DND-41 (cell line): ENCODE measurements around the gene MROH7.

Source experiments
- ATAC-seq: fragments of 200-7000 bp; cut with Tn5 transposase; 3 replicates; pipeline ENCODE4 v1.9.1; 2021; ENCODE audit warnings: low read depth; ENCODE audit not compliant: insufficient read depth
- DNase-seq: peaks from one replicate; pipeline ENCODE4 v3.0.0-alpha.2; 2020
- H2AFZ ChIP-seq: 2 replicates; pipeline ENCODE4 v1.6.0; 2012; ENCODE audit warnings: low read depth, low read length
- H3K27ac ChIP-seq: 2 replicates; pipeline ENCODE4 v1.5.1; 2012; ENCODE audit warnings: low read length, inconsistent platforms
- H3K27me3 ChIP-seq: fragments of 200-600 bp; sonication (generic); 2 replicates; pipeline ENCODE4 v1.6.0; 2012; ENCODE audit warnings: low read length, mild to moderate bottlenecking, inconsistent platforms; ENCODE audit not compliant: insufficient read depth, poor library complexity
- H3K36me3 ChIP-seq: 2 replicates; pipeline ENCODE4 v1.5.1; 2012; ENCODE audit warnings: low read length, inconsistent platforms; ENCODE audit not compliant: insufficient read depth
- H3K4me1 ChIP-seq: 2 replicates; pipeline ENCODE4 v1.5.1; 2012; ENCODE audit warnings: mild to moderate bottlenecking, low read length; ENCODE audit not compliant: insufficient read depth
- H3K4me2 ChIP-seq: 2 replicates; pipeline ENCODE4 v1.6.0; 2012; ENCODE audit warnings: mild to moderate bottlenecking, moderate library complexity, low read length, inconsistent platforms; ENCODE audit not compliant: insufficient read depth
- H3K4me3 ChIP-seq, 2 experiments: fragments of 200-600 bp in 1 of 2; shearing (Covaris generic) in 1 of 2; 2 replicates each; pipeline ENCODE4 v1.5.1; 2012 to 2016; ENCODE audit warnings: inconsistent platforms in 2 of 2, low read length in 2 of 2, mild to moderate bottlenecking in 2 of 2, low read depth in 1 of 2, moderate library complexity in 1 of 2
- H3K79me2 ChIP-seq: 2 replicates; pipeline ENCODE4 v1.6.0; 2012; ENCODE audit warnings: low read length, inconsistent platforms; ENCODE audit not compliant: insufficient read depth
- H3K9ac ChIP-seq: 2 replicates; pipeline ENCODE4 v1.6.0; 2012; ENCODE audit warnings: low read depth, mild to moderate bottlenecking, inconsistent platforms, low read length, moderate library complexity
- H3K9me3 ChIP-seq: 2 replicates; pipeline ENCODE4 v1.5.1; 2012; ENCODE audit warnings: low read length, moderate library complexity, mild to moderate bottlenecking, inconsistent platforms; ENCODE audit not compliant: insufficient read depth, severe bottlenecking
- H4K20me1 ChIP-seq: 2 replicates; pipeline ENCODE4 v1.6.0; 2012; ENCODE audit warnings: low read length; ENCODE audit not compliant: insufficient read depth
- CTCF ChIP-seq: IDR thresholded peaks from 2 replicates; pipeline ENCODE4 v1.5.1; 2012; ENCODE audit warnings: borderline replicate concordance, low read length, moderate library complexity, mild to moderate bottlenecking; ENCODE audit not compliant: poor library complexity, severe bottlenecking; ENCODE audit errors: extremely low read depth
- EZH2 ChIP-seq: IDR thresholded peaks from 3 replicates; pipeline ENCODE4 v1.6.1; 2012; ENCODE audit warnings: borderline replicate concordance, low read depth, mild to moderate bottlenecking, moderate library complexity, low read length, inconsistent platforms; ENCODE audit not compliant: severe bottlenecking

The MROH7 gene

GRCh38 chr1:54714881-54715492 lies 73.4 kb downstream of the MROH7 start:
- no peaks in the 10 kb centered on the region for H4K20me1 ChIP-seq
- peak overlapping the region; percentile 67 for H3K4me2 ChIP-seq
- no peaks in the 10 kb centered on the region for H3K27me3 ChIP-seq
- H3K27ac ChIP-seq, result peak overlapping the region; percentile 62
- peak overlapping the region; percentile 98 for H2AFZ ChIP-seq
- peak overlapping the region in 1 of 2 experiments; percentile 77; a peak in 2 of 4 replicates for H3K4me3 ChIP-seq
- peaks cover 29% of the 10 kb centered on the region for H3K4me1 ChIP-seq
- ATAC-seq (no peak), DNase-seq (no peak)
- H3K9me3 ChIP-seq, result no peaks in the 10 kb centered on the region
- TF ChIP-seq EZH2 (no peak), CTCF (no peak)
- H3K36me3 ChIP-seq, result peaks cover 20% of the 10 kb centered on the region
- peaks cover 29% of the 10 kb centered on the region for H3K79me2 ChIP-seq
- peak overlapping the region; percentile 66 for H3K9ac ChIP-seq

GRCh38 chr1:54715493-54716298 lies 74.1 kb downstream of the MROH7 start, which contains the start of gene TTC4:
TSS of gene TTC4 (plus strand) at chr1:54715861. CDS start at chr1:54715909, 48 bp downstream.
- Histone ChIP-seq H3K27me3 (no peaks in the 10 kb centered on the region), H2AFZ (peak within 1 kb of the TSS; percentile 98), H3K9me3 (no peaks in the 10 kb centered on the region), H3K9ac (peak within 1 kb of the TSS; percentile 66), H3K36me3 (peaks cover 24% of the 10 kb centered on the region), H3K4me3 (peak within 1 kb of the TSS; percentile 67 to 77), H3K4me1 (peaks cover 29% of the 10 kb centered on the region), H4K20me1 (no peaks in the 10 kb centered on the region), H3K27ac (peak within 1 kb of the TSS; percentile 70), H3K4me2 (peak within 1 kb of the TSS; percentile 67), H3K79me2 (peaks cover 29% of the 10 kb centered on the region)
- ATAC-seq, result peak; percentile 96
- DNase-seq, result peak; percentile 83
- TF ChIP-seq CTCF, result no peak
- TF ChIP-seq EZH2, result no peak

GRCh38 chr1:54716299-54717047 lies 74.9 kb downstream of the MROH7 start:
- DNase-seq (no peak), ATAC-seq (no peak)
- peak overlapping the region; percentile 70 for H3K27ac ChIP-seq

More at GRCh38 chr1:54716299-54717047, 74.9 kb downstream of the MROH7 start:
- peak overlapping the region; percentile 67 to 77 for H3K4me3 ChIP-seq
- peak overlapping the region; percentile 98 for H2AFZ ChIP-seq
- no peaks in the 10 kb centered on the region for H4K20me1 ChIP-seq
- no peak for TF ChIP-seq EZH2
- no peak for TF ChIP-seq CTCF
- peaks cover 29% of the 10 kb centered on the region for H3K4me1 ChIP-seq
- H3K9ac ChIP-seq, result peak overlapping the region; percentile 66
- no peaks in the 10 kb centered on the region for H3K9me3 ChIP-seq
- peaks cover 29% of the 10 kb centered on the region for H3K36me3 ChIP-seq
- no peaks in the 10 kb centered on the region for H3K27me3 ChIP-seq
- peaks cover 29% of the 10 kb centered on the region for H3K79me2 ChIP-seq
- H3K4me2 ChIP-seq, result peak overlapping the region; percentile 67
